H9 (cell line): ENCODE results near the gene LRRK1. TPM values are rescaled to one million over a fixed set of nuclear protein-coding genes. Genes with fewer than 3 reads are reported as not detected.

ENCODE experiments used
- DNase-seq: peaks from one replicate; pipeline ENCODE4 v3.0.0-alpha.2; 2017
- H2AFZ ChIP-seq: one replicate; pipeline ENCODE4 v1.6.1; 2013; ENCODE audit warnings: mild to moderate bottlenecking, low read length, control low read depth, moderate library complexity
- H2AK5ac ChIP-seq: 2 replicates; pipeline ENCODE4 v1.6.1; 2013; ENCODE audit warnings: low read length, control low read depth, mixed read lengths; ENCODE audit not compliant: insufficient read length
- H2BK120ac ChIP-seq: one replicate; pipeline ENCODE4 v1.6.1; 2013; ENCODE audit warnings: low read depth, mild to moderate bottlenecking, low read length, control low read depth, inconsistent platforms; ENCODE audit not compliant: poor library complexity, severe bottlenecking
- H2BK12ac ChIP-seq: 2 replicates; pipeline ENCODE4 v1.6.1; 2013; ENCODE audit warnings: low read length, control low read depth, mixed read lengths, low read depth; ENCODE audit not compliant: insufficient read length
- H2BK15ac ChIP-seq: 2 replicates; pipeline ENCODE4 v1.6.1; 2013; ENCODE audit warnings: low read depth, low read length, control low read depth
- H2BK20ac ChIP-seq: one replicate; pipeline ENCODE4 v1.6.1; 2013; ENCODE audit warnings: low read depth, mild to moderate bottlenecking, low read length, control low read depth, inconsistent platforms; ENCODE audit not compliant: poor library complexity, severe bottlenecking
- H2BK5ac ChIP-seq: 2 replicates; pipeline ENCODE4 v1.6.1; 2013; ENCODE audit warnings: low read length, control low read depth, mixed read lengths; ENCODE audit not compliant: insufficient read length
- H3K14ac ChIP-seq: 2 replicates; pipeline ENCODE4 v1.6.1; 2013; ENCODE audit warnings: low read length, control low read depth; ENCODE audit not compliant: insufficient read depth
- H3K18ac ChIP-seq: 2 replicates; pipeline ENCODE4 v1.6.1; 2013; ENCODE audit warnings: low read depth, mild to moderate bottlenecking, mixed read lengths, low read length, control low read depth; ENCODE audit not compliant: insufficient read length
- H3K23ac ChIP-seq: 2 replicates; pipeline ENCODE4 v1.6.1; 2013; ENCODE audit warnings: low read length, control low read depth, mixed read lengths, low read depth; ENCODE audit not compliant: insufficient read length
- H3K23me2 ChIP-seq: 2 replicates; pipeline ENCODE4 v1.6.1; 2013; ENCODE audit warnings: low read depth, mild to moderate bottlenecking, mixed read lengths, low read length, control low read depth; ENCODE audit not compliant: insufficient read length, poor library complexity, severe bottlenecking
- H3K27ac ChIP-seq: 2 replicates; pipeline ENCODE4 v1.5.1; 2013; ENCODE audit warnings: low read length, control low read depth, mixed read lengths, low read depth; ENCODE audit not compliant: insufficient read length
- H3K27me3 ChIP-seq: 2 replicates; pipeline ENCODE4 v1.6.1; 2013; ENCODE audit warnings: low read length, control low read depth, inconsistent platforms; ENCODE audit not compliant: insufficient read depth
- H3K4ac ChIP-seq: 2 replicates; pipeline ENCODE4 v1.6.1; 2013; ENCODE audit warnings: low read depth, mild to moderate bottlenecking, control low read depth, inconsistent platforms, low read length, moderate library complexity
- H3K4me1 ChIP-seq: 2 replicates; pipeline ENCODE4 v1.6.1; 2013; ENCODE audit warnings: low read length, control low read depth, inconsistent platforms; ENCODE audit not compliant: insufficient read depth
- H3K4me2 ChIP-seq: 2 replicates; pipeline ENCODE4 v1.6.1; 2013; ENCODE audit warnings: low read length, control low read depth, mixed read lengths; ENCODE audit not compliant: insufficient read length, insufficient read depth
- H3K56ac ChIP-seq: 2 replicates; pipeline ENCODE4 v1.6.1; 2013; ENCODE audit warnings: low read depth, mild to moderate bottlenecking, mixed read lengths, low read length, control low read depth; ENCODE audit not compliant: insufficient read length
- H3K79me1 ChIP-seq: 2 replicates; pipeline ENCODE4 v1.6.1; 2013; ENCODE audit warnings: low read depth, mild to moderate bottlenecking, moderate library complexity, low read length, control low read depth, inconsistent platforms; ENCODE audit not compliant: insufficient read depth, poor library complexity, severe bottlenecking
- H3K79me2 ChIP-seq: 2 replicates; pipeline ENCODE4 v1.6.1; 2013; ENCODE audit warnings: low read length, control low read depth, inconsistent platforms; ENCODE audit not compliant: insufficient read depth
- H3K9ac ChIP-seq: 2 replicates; pipeline ENCODE4 v1.6.1; 2013; ENCODE audit warnings: low read length, control low read depth, mixed read lengths; ENCODE audit not compliant: insufficient read length; ENCODE audit errors: extremely low read depth
- H3K9me3 ChIP-seq: one replicate; pipeline ENCODE4 v1.6.1; 2013; ENCODE audit warnings: low read depth, low read length, inconsistent platforms; ENCODE audit not compliant: control insufficient read depth
- H3T11ph ChIP-seq: one replicate; pipeline ENCODE4 v1.6.1; 2013; ENCODE audit warnings: mild to moderate bottlenecking, low read length, control low read depth, inconsistent platforms
- H4K20me1 ChIP-seq: one replicate; pipeline ENCODE4 v1.6.1; 2013; ENCODE audit not compliant: control insufficient read depth, insufficient read length, insufficient read depth
- H4K5ac ChIP-seq: 2 replicates; pipeline ENCODE4 v1.6.1; 2013; ENCODE audit warnings: low read depth, mild to moderate bottlenecking, mixed read lengths, low read length, control low read depth; ENCODE audit not compliant: insufficient read length
- H4K8ac ChIP-seq: replicated peaks from 2 replicates; pipeline ENCODE4 v1.6.1; 2013; ENCODE audit warnings: low read length, control low read depth, mixed read lengths, low read depth; ENCODE audit not compliant: insufficient read length
- H4K91ac ChIP-seq: 2 replicates; pipeline ENCODE4 v1.6.1; 2013; ENCODE audit warnings: low read depth, mild to moderate bottlenecking, moderate library complexity, mixed read lengths, low read length, control low read depth; ENCODE audit not compliant: insufficient read length
- H3K27ac Mint-ChIP-seq, 3 experiments: 2 replicates in 2 of 3; 3 replicates in 1 of 3; pipeline ENCODE4 v1.8.0; 2020 to 2021; ENCODE audit warnings: mixed read lengths in 3 of 3, mild to moderate bottlenecking in 1 of 3, moderate library complexity in 1 of 3
- H3K27me3 Mint-ChIP-seq: 2 replicates; pipeline ENCODE4 v1.8.0; 2021; ENCODE audit warnings: low read depth, mild to moderate bottlenecking, moderate library complexity, mixed read lengths
- H3K36me3 Mint-ChIP-seq, 3 experiments: 2 replicates in 2 of 3; 3 replicates in 1 of 3; pipeline ENCODE4 v1.8.0; 2020 to 2021; ENCODE audit warnings: low read depth in 3 of 3, mixed read lengths in 3 of 3; ENCODE audit not compliant: insufficient read depth in 1 of 3
- H3K4me1 Mint-ChIP-seq, 2 experiments: 2 replicates each; pipeline ENCODE4 v1.8.0; 2020; ENCODE audit warnings: mixed read lengths in 2 of 2
- H3K4me3 Mint-ChIP-seq, 2 experiments: 2 replicates in 1 of 2; 3 replicates in 1 of 2; pipeline ENCODE4 v1.8.0; 2020 to 2021; ENCODE audit warnings: mild to moderate bottlenecking in 2 of 2, mixed read lengths in 2 of 2, moderate library complexity in 1 of 2
- H3K9me3 Mint-ChIP-seq, 2 experiments: 2 replicates in 1 of 2; 3 replicates in 1 of 2; pipeline ENCODE4 v1.8.0; 2020; ENCODE audit warnings: mild to moderate bottlenecking in 2 of 2, mixed read lengths in 2 of 2, moderate library complexity in 1 of 2
- WGBS: extraction: QIAGEN DNeasy Blood & Tissue Kit; methylation state at CpG from one replicate; pipeline ENCODE4 v1.1.7; 2013; ENCODE audit warnings: missing lambda C conversion rate, low lambda C conversion rate, mixed read lengths; ENCODE audit not compliant: insufficient read length; ENCODE audit errors: extremely low coverage; 5-methylcytosine and 5-hydroxymethylcytosine counted together
- total RNA-seq: library from RNA; stranded (reverse); gene quantifications from 2 replicates; pipeline ENCODE4 v1.2.1, GENCODE V29; 2021
- TF ChIP-seq, protein P1 (sequence below): fragments of 200-600 bp; sonication (generic); conservative IDR thresholded peaks from 3 replicates; pipeline ENCODE4 v1.8.0; 2021; ENCODE audit warnings: antibody characterized with exemption, mild to moderate bottlenecking

Gene LRRK1
- total RNA-seq, 1 experiment from 2014 or later: 4.0 TPM

- no peak overlapping the region for H3K9ac ChIP-seq
Observed at GRCh38 chr15:101115786-101116680, 196.9 kb downstream of the LRRK1 start.

More at GRCh38 chr15:101115786-101116680, 196.9 kb downstream of the LRRK1 start:
- Histone ChIP-seq H3T11ph (no peak overlapping the region), H3K27me3 (no peaks in the 10 kb centered on the region), H3K27ac (no peak overlapping the region), H3K79me2 (no peaks in the 10 kb centered on the region), H4K5ac (no peak overlapping the region), H3K23ac (no peak overlapping the region), H2AFZ (no peak overlapping the region), H3K4me2 (no peak overlapping the region), H3K79me1 (no peaks in the 10 kb centered on the region), H2BK5ac (no peak overlapping the region), H3K4ac (no peak overlapping the region), H2BK20ac (no peak overlapping the region), H2BK15ac (no peak overlapping the region), H3K14ac (no peak overlapping the region), H4K91ac (no peak overlapping the region), H3K56ac (no peak overlapping the region), H2BK12ac (no peak overlapping the region), H2BK120ac (no peak overlapping the region), H3K18ac (no peak overlapping the region), H3K4me1 (no peaks in the 10 kb centered on the region; the same call in 1 of the 2 replicates), H4K20me1 (no peaks in the 10 kb centered on the region), H2AK5ac (no peak overlapping the region), H3K9me3 (no peaks in the 10 kb centered on the region), H3K23me2 (no peaks in the 10 kb centered on the region), H4K8ac (no peak overlapping the region)
- no peaks in the 10 kb centered on the region for H3K9me3 Mint-ChIP-seq
- TF ChIP-seq, protein P1, sequence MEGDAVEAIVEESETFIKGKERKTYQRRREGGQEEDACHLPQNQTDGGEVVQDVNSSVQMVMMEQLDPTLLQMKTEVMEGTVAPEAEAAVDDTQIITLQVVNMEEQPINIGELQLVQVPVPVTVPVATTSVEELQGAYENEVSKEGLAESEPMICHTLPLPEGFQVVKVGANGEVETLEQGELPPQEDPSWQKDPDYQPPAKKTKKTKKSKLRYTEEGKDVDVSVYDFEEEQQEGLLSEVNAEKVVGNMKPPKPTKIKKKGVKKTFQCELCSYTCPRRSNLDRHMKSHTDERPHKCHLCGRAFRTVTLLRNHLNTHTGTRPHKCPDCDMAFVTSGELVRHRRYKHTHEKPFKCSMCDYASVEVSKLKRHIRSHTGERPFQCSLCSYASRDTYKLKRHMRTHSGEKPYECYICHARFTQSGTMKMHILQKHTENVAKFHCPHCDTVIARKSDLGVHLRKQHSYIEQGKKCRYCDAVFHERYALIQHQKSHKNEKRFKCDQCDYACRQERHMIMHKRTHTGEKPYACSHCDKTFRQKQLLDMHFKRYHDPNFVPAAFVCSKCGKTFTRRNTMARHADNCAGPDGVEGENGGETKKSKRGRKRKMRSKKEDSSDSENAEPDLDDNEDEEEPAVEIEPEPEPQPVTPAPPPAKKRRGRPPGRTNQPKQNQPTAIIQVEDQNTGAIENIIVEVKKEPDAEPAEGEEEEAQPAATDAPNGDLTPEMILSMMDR: no peak
- H3K4me1 Mint-ChIP-seq: peaks cover 14 to 32% of the 10 kb centered on the region in 2 experiments
- peak overlapping the region; percentile 17 to 46 (median 41); a peak in 2 of 7 replicates for H3K27ac Mint-ChIP-seq
- no CpG with 5 or more reads among the region's 17 CpGs for WGBS
- no peak overlapping the region for H3K4me3 Mint-ChIP-seq
- no peaks in the 10 kb centered on the region for H3K36me3 Mint-ChIP-seq
- H3K27me3 Mint-ChIP-seq: no peaks in the 10 kb centered on the region; the same call in 1 of the 2 replicates
- peak; percentile 28 for DNase-seq
